Epithelial cell of proximal tubule (primary cell): ENCODE results near the gene EEF1A1. TPM values are rescaled to one million over a fixed set of nuclear protein-coding genes. Genes with fewer than 3 reads are reported as not detected.
A peak's percentile ranks its signal among the peaks of the same experiment; 100 is the strongest.
"Not testable (repeated sequence)": the region's sequence is repeated elsewhere in the genome, so short reads cannot be mapped to it uniquely, and the experiment has no call there.

Experiments
- DNase-seq: peaks from one replicate; pipeline ENCODE4 v3.0.0-alpha.2; 2011; ENCODE audit warnings: low read depth
- H3K4me3 ChIP-seq: 2 replicates; pipeline ENCODE4 v1.5.1; 2011; ENCODE audit warnings: low read depth, mild to moderate bottlenecking, low read length
- CTCF ChIP-seq: conservative IDR thresholded peaks from 2 replicates; pipeline ENCODE4 v1.5.1; 2012; ENCODE audit warnings: low read depth, mild to moderate bottlenecking, low read length
- total RNA-seq: library from RNA; depleted of rRNA; stranded (reverse); fragments of >200 nt; gene quantifications from 2 replicates; pipeline ENCODE4 v1.2.3, GENCODE V29; 2015

Gene EEF1A1
- total RNA-seq, 1 donor from 2014 or later: 15,338 TPM

- DNase-seq: no peak
- no peak for TF ChIP-seq CTCF
- H3K4me3 ChIP-seq: no peak overlapping the region
Measured at GRCh38 chr6:73528897-73529296, 8.1 kb upstream of the EEF1A1 start.

- no peak for DNase-seq
- TF ChIP-seq CTCF: no peak
- H3K4me3 ChIP-seq: no peak overlapping the region
Measured at GRCh38 chr6:73525546-73526330, 4.9 kb upstream of the EEF1A1 start.

- peak overlapping the region; percentile 79 for H3K4me3 ChIP-seq
- TF ChIP-seq CTCF: no peak
- DNase-seq: no peak
Measured at GRCh38 chr6:73523434-73524123, 2.7 kb upstream of the EEF1A1 start.

- H3K4me3 ChIP-seq: peak overlapping the region; percentile 75
- no peak for TF ChIP-seq CTCF
- DNase-seq: no peak
Measured at GRCh38 chr6:73521351-73521985, 636 bp upstream of the EEF1A1 start.

- peak overlapping the region; percentile 69 for H3K4me3 ChIP-seq
- TF ChIP-seq CTCF: no peak
- no peak for DNase-seq
Measured at GRCh38 chr6:73519926-73520687, 725 bp downstream of the EEF1A1 start.

GRCh38 chr6:73518982-73519881 is 1.6 kb downstream of the EEF1A1 start:
- DNase-seq: not testable (repeated sequence)
- H3K4me3 ChIP-seq: peak overlapping the region; percentile 69

- DNase-seq: not testable (repeated sequence)
Measured at GRCh38 chr6:73518100-73518981, 2.5 kb downstream of the EEF1A1 start.

More at GRCh38 chr6:73518100-73518981, 2.5 kb downstream of the EEF1A1 start:
- peak overlapping the region; percentile 69 for H3K4me3 ChIP-seq
